ENCODE data around the gene GRIK4. TPM values are rescaled to one million over a fixed set of nuclear protein-coding genes. Genes with fewer than 3 reads are reported as not detected.

Gene GRIK4
- total and polyA plus RNA-seq, 12 donors: 0.33 to 4.8 (median 3.0) TPM

GRCh38 chr11:120524536-120525085 lies 13.1 kb downstream of the GRIK4 start:
- no peaks in the 10 kb centered on the region for H3K27me3 ChIP-seq
- H3K4me3 ChIP-seq: no peak overlapping the region
- DNase-seq: no peak
- intact Hi-C loops (cut with DNase I): no loop called here
- H3K9me3 ChIP-seq (replicated peaks in 1 of 3): no peaks in the 10 kb centered on the region
- H3K27ac ChIP-seq: no peak overlapping the region
- 86 to 95% (median 94%) methylated on average over 3 to 9 of the region's 9 CpGs for WGBS, 4 donors
- TF ChIP-seq POLR2A (IDR thresholded peaks at IDR 0.05): no peak
- TF ChIP-seq, protein P1, sequence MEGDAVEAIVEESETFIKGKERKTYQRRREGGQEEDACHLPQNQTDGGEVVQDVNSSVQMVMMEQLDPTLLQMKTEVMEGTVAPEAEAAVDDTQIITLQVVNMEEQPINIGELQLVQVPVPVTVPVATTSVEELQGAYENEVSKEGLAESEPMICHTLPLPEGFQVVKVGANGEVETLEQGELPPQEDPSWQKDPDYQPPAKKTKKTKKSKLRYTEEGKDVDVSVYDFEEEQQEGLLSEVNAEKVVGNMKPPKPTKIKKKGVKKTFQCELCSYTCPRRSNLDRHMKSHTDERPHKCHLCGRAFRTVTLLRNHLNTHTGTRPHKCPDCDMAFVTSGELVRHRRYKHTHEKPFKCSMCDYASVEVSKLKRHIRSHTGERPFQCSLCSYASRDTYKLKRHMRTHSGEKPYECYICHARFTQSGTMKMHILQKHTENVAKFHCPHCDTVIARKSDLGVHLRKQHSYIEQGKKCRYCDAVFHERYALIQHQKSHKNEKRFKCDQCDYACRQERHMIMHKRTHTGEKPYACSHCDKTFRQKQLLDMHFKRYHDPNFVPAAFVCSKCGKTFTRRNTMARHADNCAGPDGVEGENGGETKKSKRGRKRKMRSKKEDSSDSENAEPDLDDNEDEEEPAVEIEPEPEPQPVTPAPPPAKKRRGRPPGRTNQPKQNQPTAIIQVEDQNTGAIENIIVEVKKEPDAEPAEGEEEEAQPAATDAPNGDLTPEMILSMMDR (IDR thresholded peaks at IDR 0.05): no peak
- H3K36me3 ChIP-seq (replicated peaks in 1 of 2): no peaks in the 10 kb centered on the region
- no peaks in the 10 kb centered on the region for H3K4me1 ChIP-seq (replicated peaks in 1 of 2)

GRCh38 chr11:120525261-120526171 lies 14.0 kb downstream of the GRIK4 start:
- 80 to 84% (median 82%) methylated on average over 12 to 16 of the region's 16 CpGs for WGBS, 4 donors
- no peaks in the 10 kb centered on the region for H3K27me3 ChIP-seq
- H3K4me3 ChIP-seq: no peak overlapping the region
- H3K36me3 ChIP-seq (replicated peaks in 1 of 2): no peaks in the 10 kb centered on the region
- no peaks in the 10 kb centered on the region for H3K4me1 ChIP-seq (replicated peaks in 1 of 2)
- no peak overlapping the region for H3K27ac ChIP-seq
- no peak for DNase-seq
- no peaks in the 10 kb centered on the region for H3K9me3 ChIP-seq (replicated peaks in 1 of 3)
- no peak for TF ChIP-seq POLR2A (IDR thresholded peaks at IDR 0.05)
- intact Hi-C loops (cut with DNase I): no loop called here

DNA sequence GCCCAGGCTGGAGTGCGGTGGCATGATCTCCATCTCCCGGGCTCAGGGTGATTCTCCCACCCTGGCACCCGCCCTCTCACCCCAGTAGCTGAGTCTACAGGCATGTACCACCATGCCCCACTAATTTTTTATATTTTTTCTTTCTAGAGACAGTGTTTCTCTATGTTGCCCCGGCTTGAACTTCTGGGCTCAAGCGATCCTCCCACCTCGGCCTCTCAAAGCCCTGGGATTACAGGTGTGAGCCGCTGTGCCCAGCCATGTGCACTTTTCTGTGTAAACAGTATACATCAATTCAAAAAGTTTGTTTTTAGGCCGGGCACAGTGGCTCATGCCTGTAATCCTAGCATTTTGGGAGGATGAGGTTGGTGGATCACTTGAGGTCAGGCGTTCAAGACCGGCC lies 14.7 kb downstream of the GRIK4 start:
- Histone ChIP-seq H3K9me3 (replicated peaks in 1 of 3) (no peaks in the 10 kb centered on the region), H3K4me3 (no peak overlapping the region), H3K36me3 (replicated peaks in 1 of 2) (no peaks in the 10 kb centered on the region), H3K27ac (no peak overlapping the region), H3K27me3 (no peaks in the 10 kb centered on the region), H3K4me1 (replicated peaks in 1 of 2) (peaks cover 0 to 3% of the 10 kb centered on the region in 2 donors)
- intact Hi-C loops (cut with DNase I): no loop called here
- peak in 1 of 7 donors; percentile 4 for DNase-seq
- TF ChIP-seq, protein P1 (IDR thresholded peaks at IDR 0.05): no peak
- no peak for TF ChIP-seq POLR2A (IDR thresholded peaks at IDR 0.05)
- WGBS, 4 donors: 90 to 94% (median 93%) methylated on average over 10 of the region's 10 CpGs

- no peaks in the 10 kb centered on the region for H3K9me3 ChIP-seq (replicated peaks in 1 of 3)
- no peaks in the 10 kb centered on the region for H3K27me3 ChIP-seq
- DNase-seq: peak in 1 of 7 donors; percentile 17
- H3K4me3 ChIP-seq: no peak overlapping the region
- H3K27ac ChIP-seq: no peak overlapping the region
- no peak for TF ChIP-seq POLR2A (IDR thresholded peaks at IDR 0.05)
- TF ChIP-seq, protein P1 (IDR thresholded peaks at IDR 0.05): no peak
- H3K36me3 ChIP-seq (replicated peaks in 1 of 2): no peaks in the 10 kb centered on the region
- peaks cover 3 to 13% of the 10 kb centered on the region in 2 donors for H3K4me1 ChIP-seq (replicated peaks in 1 of 2)
- 39 to 67% (median 53%) methylated on average over 10 to 16 of the region's 16 CpGs for whole genome bisulfite sequencing, 4 donors
- intact Hi-C loops (cut with DNase I): no loop called here
These were observed 15.7 kb downstream of the GRIK4 start for GRCh38 chr11:120527111-120527761.
